ENCODE data around the gene ZNF629.

The ZNF629 gene

DNA sequence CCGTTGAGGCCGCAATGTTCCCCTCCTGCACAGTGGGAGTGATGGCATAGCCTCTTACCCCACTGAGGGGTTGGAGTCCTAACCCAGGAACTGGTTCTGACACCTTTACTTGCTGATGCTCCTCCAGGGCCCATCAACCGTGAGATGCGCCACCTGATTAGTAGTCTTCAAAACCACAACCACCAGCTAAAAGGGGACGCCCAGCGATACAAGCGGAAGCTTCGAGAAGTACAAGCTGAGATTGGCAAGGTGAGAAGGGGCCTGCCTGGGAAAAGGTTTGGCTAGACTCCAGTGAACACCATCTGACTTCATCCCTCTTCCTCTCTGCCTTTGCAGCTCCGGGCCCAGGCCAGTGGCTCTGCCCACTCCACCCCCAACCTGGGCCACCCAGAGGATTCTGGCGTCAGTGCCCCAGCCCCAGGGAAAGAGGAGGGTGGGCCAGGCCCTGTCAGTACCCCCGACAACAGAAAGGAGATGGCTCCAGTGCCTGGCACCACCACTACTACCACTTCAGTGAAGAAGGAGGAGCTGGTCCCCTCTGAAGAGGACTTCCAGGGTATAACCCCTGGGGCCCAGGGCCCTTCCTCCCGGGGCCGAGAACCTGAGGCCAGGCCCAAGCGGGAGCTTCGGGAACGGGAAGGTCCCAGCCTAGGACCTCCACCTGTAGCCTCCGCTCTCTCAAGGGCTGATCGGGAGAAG, 19.1 kb downstream of the ZNF629 start:
- no peak for DNase-seq (ENCODE audit: low spot score)

DNA sequence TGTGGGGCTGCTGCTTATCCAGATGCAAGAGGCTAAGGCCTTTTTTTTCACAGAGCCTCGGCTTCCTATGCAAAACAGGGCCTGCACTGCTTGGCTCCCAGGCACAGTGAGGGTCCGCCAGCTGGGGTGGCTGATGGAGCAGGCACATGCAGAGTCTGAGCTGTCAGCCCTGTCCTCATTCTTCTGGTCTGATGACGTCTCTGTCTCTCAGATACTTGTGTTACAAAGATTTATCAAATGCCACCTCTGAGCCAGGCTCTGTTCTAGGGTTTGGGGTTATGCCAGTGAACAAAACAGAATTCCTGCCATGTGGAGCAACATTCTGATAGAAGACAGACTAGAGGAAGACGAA, 20.1 kb downstream of the ZNF629 start:
- DNase-seq (ENCODE audit: low spot score) = no peak

DNA sequence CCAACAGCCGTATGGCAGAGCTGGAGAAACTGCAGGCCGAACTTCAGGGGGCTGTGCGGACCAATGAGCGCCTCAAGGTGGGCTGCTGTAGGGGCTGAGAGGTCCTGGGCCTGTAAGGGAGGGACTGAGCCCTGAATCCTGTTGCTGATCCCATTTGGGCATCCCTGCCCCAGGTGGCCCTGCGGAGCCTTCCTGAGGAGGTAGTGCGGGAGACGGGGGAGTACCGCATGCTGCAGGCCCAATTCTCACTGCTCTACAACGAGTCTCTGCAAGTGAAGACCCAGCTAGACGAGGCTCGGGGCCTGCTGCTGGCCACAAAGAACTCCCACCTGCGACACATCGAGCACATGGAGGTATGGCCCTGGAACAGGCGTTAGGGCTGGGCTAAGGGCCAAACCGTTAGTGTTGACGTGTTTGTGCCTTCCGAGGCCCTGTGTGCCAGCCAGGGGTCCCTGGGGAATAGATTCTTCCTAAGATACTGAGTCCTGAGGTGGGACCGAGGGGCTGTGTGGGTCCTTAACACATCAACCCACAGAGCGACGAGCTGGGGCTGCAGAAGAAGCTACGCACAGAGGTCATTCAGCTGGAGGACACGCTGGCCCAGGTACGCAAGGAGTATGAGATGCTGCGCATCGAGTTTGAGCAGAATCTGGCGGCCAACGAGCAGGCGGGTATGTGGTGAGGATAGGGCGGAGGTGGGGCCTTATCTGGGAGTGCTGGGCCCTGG, 20.6 kb downstream of the ZNF629 start:
- no peak for DNase-seq (ENCODE audit: low spot score)

DNA sequence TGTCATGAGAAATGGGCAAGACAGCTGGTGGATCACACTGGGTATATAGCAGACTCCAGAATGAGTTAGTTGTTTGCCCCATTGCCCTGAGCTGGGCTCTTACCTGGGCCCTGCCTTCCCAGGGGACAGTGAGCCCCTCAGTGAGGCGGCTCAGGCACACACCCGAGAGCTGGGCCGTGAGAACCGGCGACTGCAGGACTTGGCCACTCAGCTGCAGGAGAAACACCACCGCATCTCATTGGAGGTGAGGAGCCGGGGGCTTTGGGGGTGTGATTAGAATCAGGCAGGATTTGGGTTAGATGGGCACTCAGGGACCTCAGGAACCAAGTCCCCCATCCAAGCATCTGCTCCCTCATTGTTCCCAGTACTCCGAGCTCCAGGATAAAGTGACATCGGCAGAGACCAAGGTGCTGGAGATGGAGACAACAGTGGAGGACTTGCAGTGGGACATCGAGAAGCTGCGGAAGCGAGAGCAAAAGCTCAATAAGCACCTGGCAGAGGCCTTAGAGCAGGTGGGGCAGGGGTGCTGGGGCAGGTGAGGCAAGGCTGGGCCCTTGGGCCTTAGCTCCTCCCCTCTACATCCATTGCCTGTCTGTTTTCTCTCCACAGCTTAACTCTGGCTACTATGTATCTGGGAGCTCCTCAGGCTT, 22.1 kb downstream of the ZNF629 start:
- no peak for DNase-seq (ENCODE audit: low spot score)

DNA sequence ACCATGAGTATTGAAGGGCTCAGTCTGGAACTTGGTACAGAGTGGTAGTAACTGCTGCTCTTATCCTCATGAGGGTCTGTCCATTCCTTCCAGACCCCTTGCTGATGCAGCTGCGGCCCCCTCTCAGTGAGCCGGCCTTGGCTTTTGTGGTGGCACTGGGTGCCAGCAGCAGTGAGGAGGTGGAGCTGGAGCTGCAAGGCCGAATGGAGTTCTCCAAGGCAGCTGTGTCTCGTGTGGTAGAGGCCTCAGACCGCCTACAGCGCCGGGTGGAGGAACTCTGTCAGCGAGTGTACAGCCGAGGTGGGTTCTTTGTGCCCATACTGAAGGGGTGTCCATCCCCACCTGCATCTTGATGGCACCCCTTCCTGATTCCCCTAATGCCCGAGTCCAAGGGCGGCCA, 22.9 kb downstream of the ZNF629 start:
- no peak for DNase-seq (ENCODE audit: low spot score)

DNA sequence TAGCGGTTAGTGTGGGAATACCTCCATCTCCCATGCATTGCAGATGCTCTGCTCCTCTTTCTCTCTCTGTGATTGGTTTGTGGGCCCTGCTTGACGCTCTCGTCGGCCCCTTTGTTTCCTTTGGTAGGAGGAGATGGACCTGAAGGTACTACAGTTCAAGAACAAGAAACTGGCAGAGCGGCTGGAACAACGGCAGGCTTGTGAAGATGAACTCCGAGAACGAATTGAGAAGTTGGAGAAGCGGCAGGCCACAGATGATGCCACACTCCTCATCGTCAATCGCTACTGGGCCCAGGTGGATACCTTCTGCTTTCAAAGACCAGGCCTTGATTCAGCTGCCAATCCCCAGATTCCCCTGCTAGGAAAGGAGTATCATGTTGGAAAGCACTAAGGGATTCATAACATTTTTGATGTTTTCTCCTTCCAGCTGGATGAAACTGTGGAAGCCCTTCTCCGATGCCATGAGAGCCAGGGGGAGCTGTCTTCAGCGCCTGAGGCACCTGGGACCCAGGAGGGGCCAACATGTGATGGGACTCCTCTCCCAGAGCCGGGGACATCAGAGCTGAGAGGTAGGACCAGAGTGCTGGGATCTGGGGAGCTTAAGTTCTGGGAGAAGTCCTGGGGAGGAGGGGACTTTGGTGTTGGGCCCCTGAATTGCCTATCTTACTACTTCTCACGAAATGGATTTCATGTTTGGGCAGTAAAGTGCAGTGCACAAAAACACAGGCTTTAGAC, 23.8 kb downstream of the ZNF629 start:
- DNase-seq (ENCODE audit: low spot score) = no peak

DNA sequence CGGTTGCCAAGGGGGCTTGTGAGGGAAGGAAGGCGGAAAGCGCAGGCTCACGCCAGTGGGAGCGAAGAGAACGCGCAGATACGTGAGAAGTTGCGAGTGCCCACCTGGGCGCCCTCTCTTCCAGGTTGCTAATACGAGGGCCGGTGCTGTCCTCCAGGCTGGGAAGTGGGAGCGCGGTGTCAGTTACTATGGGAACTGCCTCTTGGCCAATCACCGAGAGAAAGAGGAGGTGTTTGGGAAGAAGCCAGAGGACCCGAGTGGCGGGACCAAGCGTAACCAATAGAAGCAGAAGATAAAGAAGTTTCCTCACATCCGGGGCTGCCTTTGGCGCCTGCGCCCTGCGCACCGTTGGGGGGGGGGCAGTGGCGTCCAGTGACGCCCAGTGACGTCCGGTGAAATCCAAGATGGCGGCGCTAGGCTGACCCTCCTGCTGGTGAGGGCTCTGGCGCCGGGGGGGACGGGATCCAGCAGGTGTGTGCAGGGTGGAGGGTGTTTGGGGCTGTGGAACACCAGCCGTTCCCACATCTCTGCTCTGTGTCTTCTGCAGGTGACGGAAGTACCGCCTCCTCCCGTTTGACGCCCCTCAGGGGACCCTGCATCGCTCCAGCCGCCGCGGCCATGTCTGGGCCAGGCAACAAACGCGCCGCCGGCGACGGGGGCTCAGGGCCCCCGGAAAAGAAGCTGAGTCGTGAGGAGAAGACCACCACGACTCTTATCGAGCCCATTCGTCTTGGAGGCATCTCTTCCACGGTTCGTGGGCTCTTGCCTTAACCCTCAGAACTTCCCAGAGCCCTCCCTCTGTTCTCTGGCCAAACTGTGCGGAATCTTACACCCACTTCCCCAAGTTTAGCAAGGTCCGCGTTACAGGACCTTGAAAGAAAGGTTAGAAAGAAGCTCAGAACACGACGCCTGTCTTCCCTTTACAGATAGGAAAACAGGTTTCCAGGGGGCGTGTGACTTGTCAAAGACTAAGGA, 24.8 kb downstream of the ZNF629 start, which contains the start of the genes CFAP119 and RNF40:
Gene CFAP119, minus strand, starts transcription at position 135 of the 975 bp plus-strand sequence. CDS start 314 bp downstream, outside the sequence.
Gene RNF40, plus strand, starts transcription at position 395 of the 975 bp plus-strand sequence. Its CDS starts 224 bp downstream, at position 619.
- peak; percentile 99 for DNase-seq (ENCODE audit: low spot score)

DNA sequence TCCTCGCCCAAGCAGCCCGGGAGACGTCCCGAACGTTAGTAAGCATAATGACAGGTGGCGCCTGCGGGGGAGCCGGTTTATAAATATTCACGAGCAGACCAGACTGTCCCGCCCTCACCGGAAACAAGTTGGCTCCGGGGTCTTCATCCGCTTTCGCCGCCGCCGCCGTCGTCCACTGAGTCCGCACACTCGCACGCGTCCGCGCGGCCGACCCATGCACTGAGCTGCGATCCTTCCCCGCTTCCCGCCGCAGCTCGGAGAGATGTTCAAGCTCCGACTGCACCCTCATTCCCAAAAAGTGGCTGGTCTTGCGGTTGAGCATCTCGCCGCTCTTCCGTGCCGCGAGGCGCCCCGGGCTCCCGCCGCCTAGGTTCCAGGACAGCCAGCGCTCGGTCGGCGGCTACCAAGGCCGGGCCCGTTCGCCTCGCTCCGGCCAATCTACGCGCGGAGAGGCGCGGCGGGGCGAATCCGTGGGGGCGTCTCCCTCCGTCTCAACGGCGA, 25.5 kb downstream of the ZNF629 start:
- peak; percentile 67 for DNase-seq (ENCODE audit: low spot score)

DNA sequence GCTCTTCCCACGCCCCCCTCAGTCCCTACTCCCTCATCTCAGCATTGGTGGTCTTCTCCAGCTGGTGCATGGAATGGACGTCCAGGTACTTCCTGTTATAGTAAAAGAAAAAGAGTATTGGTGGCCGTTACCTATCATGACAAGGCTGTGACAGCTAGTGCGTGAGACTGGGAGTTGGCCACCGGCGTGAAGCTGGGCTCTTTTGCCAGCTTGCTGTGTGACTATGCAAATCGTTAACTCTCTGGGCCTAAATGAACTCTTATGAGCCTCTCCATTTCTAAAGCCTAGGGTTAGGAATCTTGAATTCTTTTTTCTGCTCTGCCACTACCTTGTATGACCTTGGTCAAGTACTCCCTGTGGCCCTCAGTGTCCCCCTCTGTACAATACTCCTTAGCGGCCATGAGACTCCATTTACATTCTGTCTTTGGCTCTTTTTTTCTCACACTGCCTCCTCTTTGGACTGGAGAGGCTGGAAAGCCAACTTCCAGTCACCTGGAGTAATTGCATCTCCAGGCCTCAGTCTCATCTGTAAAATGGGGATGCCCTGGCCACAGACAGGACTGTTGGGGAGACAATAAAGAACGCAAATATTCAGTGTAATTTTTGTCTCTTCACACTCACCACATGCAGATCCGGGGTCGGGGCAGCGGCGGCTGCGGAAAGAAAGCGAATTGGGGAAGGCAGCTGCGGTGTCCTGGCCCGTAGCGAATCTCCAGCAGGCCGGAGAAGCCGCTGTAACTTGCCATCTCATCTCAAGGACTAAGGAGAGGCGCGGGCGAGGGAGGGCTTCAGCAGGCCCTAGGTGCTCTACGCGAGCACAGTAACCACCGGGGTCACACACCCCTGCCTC, 26.2 kb downstream of the ZNF629 start:
- no peak for DNase-seq (ENCODE audit: low spot score)

DNA sequence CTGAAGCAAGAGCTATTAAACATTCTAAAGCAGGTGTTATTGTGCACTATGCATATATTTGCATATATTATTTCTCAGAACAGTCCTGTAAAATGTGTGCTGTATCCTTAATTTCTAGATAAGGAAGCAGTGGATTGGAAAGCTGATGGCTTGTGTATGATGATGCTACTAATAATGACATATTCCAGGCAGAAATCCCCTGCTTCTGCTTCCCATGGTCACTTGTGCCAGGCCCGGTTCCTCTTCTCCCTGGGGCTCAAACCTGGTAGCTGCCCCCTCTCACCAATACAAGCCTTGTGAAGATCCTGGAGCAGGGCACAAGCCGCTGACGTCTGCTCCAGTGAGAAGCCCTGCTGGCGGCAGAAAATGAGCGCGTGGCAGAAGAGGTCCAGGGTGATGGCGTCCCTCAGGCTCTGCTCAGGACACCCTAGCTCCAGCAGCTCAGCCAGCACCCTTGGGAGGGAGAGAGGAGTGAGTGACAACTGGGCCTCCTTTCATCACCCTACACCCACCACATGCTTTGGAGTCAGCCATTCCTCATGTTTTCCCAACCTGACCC, 26.9 kb downstream of the ZNF629 start:
- peak; percentile 30 for DNase-seq (ENCODE audit: low spot score)

DNA sequence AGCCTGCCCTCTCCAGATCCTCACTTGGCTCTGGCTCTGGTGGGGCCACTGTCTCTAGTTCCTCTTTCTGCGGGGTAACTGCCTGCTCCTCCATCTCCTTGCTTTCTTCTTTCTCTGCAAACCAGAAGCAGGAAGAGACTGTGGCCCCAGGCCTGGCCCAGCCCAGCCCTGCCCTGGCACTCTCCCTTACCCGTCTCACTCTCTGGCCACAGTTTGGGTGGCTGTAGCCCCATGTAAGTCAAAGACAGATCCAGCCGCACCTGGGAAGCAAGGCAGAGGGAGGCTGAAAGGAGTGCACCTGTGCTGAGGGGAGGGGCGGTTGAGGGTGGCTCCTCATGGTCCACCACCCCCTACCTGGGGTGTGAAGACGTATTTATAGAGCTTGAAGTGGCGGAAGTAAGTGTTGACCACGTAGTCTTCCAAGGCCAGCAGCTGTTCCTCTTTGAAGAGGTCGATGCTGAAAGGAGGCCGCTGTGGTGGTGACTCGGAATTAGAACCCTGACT, 28.0 kb downstream of the ZNF629 start:
- no peak for DNase-seq (ENCODE audit: low spot score)

DNA sequence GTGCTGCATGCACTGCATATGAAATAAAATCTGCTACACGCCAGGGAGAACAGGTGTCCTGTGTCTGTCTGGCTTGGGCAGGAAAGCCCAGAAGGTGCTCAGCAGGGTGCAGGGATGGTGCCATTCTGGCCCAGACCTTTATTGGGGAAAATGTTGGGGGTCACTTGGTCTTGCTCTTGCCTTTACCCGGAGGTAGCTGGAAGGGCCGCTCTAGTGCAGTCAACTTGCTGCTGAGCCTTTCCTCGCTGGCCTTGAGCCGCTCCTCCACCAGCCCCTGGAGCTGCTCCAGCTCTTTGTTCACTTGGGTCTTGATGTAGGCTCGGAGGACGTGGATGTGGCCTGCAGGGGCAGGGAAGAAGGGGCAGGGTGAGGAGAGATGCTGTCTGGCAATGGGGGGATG, 29.7 kb downstream of the ZNF629 start:
- no peak for DNase-seq (ENCODE audit: low spot score)

DNA sequence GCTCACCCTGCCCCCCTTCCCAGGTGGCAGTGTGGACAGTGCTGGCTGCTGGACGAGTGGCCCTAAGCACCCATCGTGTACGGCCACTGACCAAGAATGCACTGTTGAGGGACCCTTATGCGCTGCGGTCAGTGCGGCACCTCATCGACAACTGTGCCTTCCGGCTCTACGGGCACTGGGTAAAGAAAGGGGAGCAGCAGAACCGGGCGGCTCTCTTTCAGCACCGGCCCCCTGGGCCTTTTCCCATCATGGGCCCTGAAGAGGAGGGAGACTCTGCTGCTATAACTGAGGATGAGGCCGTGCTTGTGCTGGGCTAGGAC, 30.3 kb downstream of the ZNF629 start:
- no peak for DNase-seq (ENCODE audit: low spot score)

DNA sequence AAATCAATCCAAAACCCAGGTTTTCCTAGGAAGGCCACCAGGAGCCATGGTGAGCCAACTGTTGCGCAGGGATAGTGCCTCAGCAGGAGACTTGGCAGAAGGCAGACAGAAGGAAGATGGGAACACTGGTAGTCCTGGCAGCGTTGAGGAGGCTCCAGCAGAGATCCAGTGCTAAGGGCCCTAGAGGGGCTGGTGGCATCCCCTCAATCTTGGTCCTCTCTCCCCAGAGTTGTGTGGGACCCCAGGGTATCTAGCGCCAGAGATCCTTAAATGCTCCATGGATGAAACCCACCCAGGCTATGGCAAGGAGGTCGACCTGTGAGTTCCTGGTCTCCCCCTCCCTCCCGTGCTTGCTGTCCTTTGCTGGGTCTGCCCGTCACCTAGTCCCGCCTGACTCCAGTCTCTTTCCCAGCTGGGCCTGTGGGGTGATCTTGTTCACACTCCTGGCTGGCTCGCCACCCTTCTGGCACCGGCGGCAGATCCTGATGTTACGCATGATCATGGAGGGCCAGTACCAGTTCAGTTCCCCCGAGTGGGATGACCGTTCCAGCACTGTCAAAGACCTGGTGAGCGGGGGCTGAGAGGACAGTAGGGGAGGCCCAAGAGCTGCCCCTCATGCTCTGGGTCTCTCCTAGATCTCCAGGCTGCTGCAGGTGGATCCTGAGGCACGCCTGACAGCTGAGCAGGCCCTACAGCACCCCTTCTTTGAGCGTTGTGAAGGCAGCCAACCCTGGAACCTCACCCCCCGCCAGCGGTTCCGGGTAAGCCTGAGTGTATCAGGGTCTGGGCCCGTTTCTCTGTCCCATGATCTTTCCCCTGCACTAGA, 30.8 kb downstream of the ZNF629 start:
- no peak for DNase-seq (ENCODE audit: low spot score)

DNA sequence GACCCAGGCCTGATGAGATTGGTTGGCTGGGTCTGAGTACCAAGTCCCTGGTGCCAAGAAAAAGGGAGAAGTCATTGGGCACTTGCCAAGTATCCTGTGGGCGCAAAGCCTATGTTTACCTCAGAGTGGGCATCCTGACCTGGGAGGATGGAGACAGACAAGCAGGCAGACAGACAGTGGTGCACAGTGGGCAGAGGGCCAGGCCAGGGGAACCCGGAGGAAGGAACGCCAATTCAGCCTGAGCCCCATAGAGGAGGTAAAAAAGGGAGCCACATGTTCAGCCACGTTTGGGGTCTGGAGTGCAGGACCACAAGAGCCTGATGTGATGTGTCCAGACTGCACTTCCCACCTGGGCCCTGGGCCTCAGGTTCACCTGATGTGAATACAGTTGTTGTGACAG, 33.4 kb downstream of the ZNF629 start:
- DNase-seq (ENCODE audit: low spot score) = no peak

DNA sequence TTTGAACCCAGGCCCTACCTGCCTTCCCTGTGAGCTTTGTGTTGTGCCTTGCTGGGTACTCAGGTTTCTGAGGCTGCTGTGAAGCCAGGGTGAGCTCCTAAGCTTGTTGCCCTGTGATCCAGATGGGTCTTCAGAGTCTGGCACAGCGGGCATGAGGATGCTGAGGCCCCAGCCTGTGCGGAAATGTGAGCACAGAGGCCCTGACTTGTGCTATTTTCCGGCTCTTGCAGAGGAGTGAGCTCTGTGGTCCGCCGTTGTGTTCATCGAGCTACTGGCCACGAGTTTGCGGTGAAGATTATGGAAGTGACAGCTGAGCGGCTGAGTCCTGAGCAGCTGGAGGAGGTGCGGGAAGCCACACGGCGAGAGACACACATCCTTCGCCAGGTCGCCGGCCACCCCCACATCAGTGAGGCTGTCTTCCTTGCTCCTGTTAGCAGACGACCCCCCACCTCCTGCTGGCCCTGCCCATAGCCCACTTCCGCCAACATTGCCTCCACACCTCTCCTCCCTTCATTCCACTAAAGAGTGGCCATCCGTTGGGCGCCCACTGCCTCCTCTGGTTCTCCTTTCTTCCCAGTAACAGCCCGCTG, 36.0 kb downstream of the ZNF629 start:
- no peak for DNase-seq (ENCODE audit: low spot score)

DNA sequence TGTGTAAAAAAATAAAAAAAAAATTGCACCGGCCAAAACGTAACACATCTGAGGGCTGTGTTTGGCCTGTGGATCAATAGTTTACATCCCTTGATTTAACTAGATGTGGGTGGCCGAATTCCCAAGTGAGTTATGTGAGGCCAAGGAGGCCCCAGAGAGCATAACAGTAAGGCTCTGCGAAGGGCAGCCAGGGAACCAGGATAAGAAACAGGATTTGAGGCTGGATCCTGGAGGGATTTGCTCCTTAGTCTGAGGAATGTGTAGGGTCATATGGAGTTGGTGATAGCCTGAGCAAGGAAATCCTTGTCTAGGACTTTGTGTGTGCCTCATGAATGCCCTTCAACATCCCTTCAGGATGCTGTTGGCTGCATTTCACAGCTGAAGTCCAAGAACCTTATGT, 36.8 kb downstream of the ZNF629 start:
- no peak for DNase-seq (ENCODE audit: low spot score)
